OCI-LY1 (cell line): ENCODE measurements around the gene AUH.

Experiments used
- CTCF ChIP-seq: fragments of 200-600 bp; sonication (generic), shearing (Covaris generic); IDR thresholded peaks from 2 replicates; pipeline ENCODE4 v1.5.1; 2017; ENCODE audit warnings: mild to moderate bottlenecking, antibody characterized with exemption, low read length, moderate library complexity, mixed read lengths
- EZH2 ChIP-seq: fragments of 200-600 bp; sonication (generic), shearing (Covaris generic); IDR thresholded peaks from 2 replicates; pipeline ENCODE4 v1.8.0; 2017; ENCODE audit warnings: borderline replicate concordance, mixed run types, mild to moderate bottlenecking, antibody characterized with exemption, low read length, moderate library complexity, mixed read lengths

- TF ChIP-seq CTCF = no peak
- TF ChIP-seq EZH2 = no peak
These were observed 152.9 kb downstream of the AUH start for GRCh38 chr9:91208837-91209236.
